ENCODE measurements around the gene C1QTNF6. TPM values are rescaled to one million over a fixed set of nuclear protein-coding genes. Genes with fewer than 3 reads are reported as not detected.

C1QTNF6 gene
- total RNA-seq, 4 donors from 2014 or later: 0.83 to 2.9 (median 1.3) TPM

- Histone ChIP-seq H3K27me3 (no peaks in the 10 kb centered on the region), H3K9me3 (no peaks in the 10 kb centered on the region), H3K36me3 (peaks cover 0 to 6% (median 2%) of the 10 kb centered on the region in 4 donors), H3K4me1 (peaks cover 37 to 39% (median 38%) of the 10 kb centered on the region in 4 donors), H3K4me3 (no peak overlapping the region), H3K27ac (replicated peaks in 1 of 4) (peak overlapping the region in 1 of 4 donors; percentile 54)
- TF ChIP-seq POLR2A (IDR thresholded peaks at IDR 0.05; ENCODE audit: low read depth) (no peak), POLR2AphosphoS5 (IDR thresholded peaks at IDR 0.05) (no peak), EP300 (IDR thresholded peaks at IDR 0.05) (no peak), CTCF (IDR thresholded peaks at IDR 0.05) (no peak)
- no peak for DNase-seq (ENCODE audit: extremely low spot score)
- WGBS: 92% methylated on average over 29 of the region's 31 CpGs
- intact Hi-C loops (cut with DNase I): no loop called here
Measured at GRCh38 chr22:37179622-37180420, 8.2 kb downstream of the C1QTNF6 start.

DNA sequence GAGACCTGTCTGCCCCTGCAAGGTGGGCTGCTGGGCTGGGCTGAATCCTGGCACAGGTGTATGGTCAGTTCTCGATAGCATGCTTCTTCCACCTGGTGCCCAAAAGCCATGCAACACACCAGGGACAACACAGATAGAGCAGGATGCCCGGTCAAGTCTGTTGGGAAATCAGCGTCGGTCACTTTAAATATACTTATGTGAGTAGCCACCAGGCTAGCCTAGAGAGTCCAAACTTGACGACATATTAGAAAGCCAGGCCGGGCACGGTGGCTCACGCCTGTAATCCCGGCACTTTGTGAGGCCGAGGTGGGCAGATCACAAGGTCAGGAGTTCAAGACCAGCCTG is 8.9 kb downstream of the C1QTNF6 start:
- Histone ChIP-seq H3K4me3 (no peak overlapping the region), H3K27ac (replicated peaks in 1 of 4) (peak overlapping the region in 2 of 4 donors; percentile 2 to 38), H3K9me3 (no peaks in the 10 kb centered on the region), H3K4me1 (peaks cover 37 to 39% (median 38%) of the 10 kb centered on the region in 4 donors), H3K36me3 (peaks cover 0 to 6% (median 2%) of the 10 kb centered on the region in 4 donors), H3K27me3 (no peaks in the 10 kb centered on the region)
- DNase-seq (ENCODE audit: extremely low spot score): no peak
- intact Hi-C loops (cut with DNase I): no loop called here
- 90% methylated on average over 10 of the region's 10 CpGs for WGBS
- TF ChIP-seq EP300 (IDR thresholded peaks at IDR 0.05) (no peak), POLR2AphosphoS5 (IDR thresholded peaks at IDR 0.05) (no peak), POLR2A (IDR thresholded peaks at IDR 0.05; ENCODE audit: low read depth) (no peak), CTCF (IDR thresholded peaks at IDR 0.05) (no peak)

- intact Hi-C loops (cut with DNase I): no loop called here
- TF ChIP-seq EP300 (IDR thresholded peaks at IDR 0.05): no peak
- no peak for TF ChIP-seq POLR2AphosphoS5 (IDR thresholded peaks at IDR 0.05)
- no peak for TF ChIP-seq POLR2A (IDR thresholded peaks at IDR 0.05; ENCODE audit: low read depth)
- TF ChIP-seq CTCF (IDR thresholded peaks at IDR 0.05): no peak
- Histone ChIP-seq H3K27ac (replicated peaks in 1 of 4) (peak overlapping the region; percentile 2 to 38 (median 18)), H3K27me3 (no peaks in the 10 kb centered on the region), H3K4me3 (no peak overlapping the region), H3K9me3 (no peaks in the 10 kb centered on the region), H3K4me1 (peaks cover 37 to 39% (median 38%) of the 10 kb centered on the region in 4 donors), H3K36me3 (peaks cover 0 to 6% (median 2%) of the 10 kb centered on the region in 4 donors)
- WGBS: 56% methylated on average over 11 of the region's 17 CpGs
- DNase-seq (ENCODE audit: extremely low spot score): no peak
Measured at GRCh38 chr22:37178350-37179125, 9.5 kb downstream of the C1QTNF6 start.

DNA sequence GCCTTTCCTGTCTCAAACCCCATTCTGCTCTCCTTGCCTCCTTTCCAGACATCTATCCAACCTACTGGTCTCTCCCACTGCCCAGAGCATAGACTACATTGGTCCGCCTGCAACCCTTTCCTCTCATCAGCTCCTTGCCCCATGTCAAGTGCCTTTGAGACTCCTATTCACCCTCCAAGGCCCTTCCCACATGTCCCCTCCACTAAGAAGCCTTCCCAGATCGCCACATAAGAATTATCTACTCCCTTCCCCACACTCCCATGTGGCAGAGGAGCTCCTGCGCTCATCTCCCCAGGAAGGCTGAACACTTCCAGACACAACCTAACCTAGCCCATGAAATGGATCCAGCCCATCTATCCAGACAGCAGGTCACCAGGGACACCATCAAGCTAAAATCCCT is 10.3 kb downstream of the C1QTNF6 start:
- H3K4me1 ChIP-seq: peaks cover 37 to 39% (median 38%) of the 10 kb centered on the region in 4 donors
- no peak for TF ChIP-seq POLR2A (IDR thresholded peaks at IDR 0.05; ENCODE audit: low read depth)
- no peak for TF ChIP-seq EP300 (IDR thresholded peaks at IDR 0.05)
- TF ChIP-seq POLR2AphosphoS5 (IDR thresholded peaks at IDR 0.05): no peak
- no peak for TF ChIP-seq CTCF (IDR thresholded peaks at IDR 0.05)
- H3K27me3 ChIP-seq: no peaks in the 10 kb centered on the region
- no peak overlapping the region for H3K27ac ChIP-seq (replicated peaks in 1 of 4)
- H3K4me3 ChIP-seq: no peak overlapping the region
- peaks cover 0 to 6% (median 2%) of the 10 kb centered on the region in 4 donors for H3K36me3 ChIP-seq
- intact Hi-C loops (cut with DNase I): no loop called here
- no peaks in the 10 kb centered on the region for H3K9me3 ChIP-seq
- WGBS: 98% methylated on average over 3 of the region's 3 CpGs
- no peak for DNase-seq (ENCODE audit: extremely low spot score)
